GM21737 (cell line): Measurements from ENCODE around the gene TAB2.
"Not testable (repeated sequence)": the region's sequence is repeated elsewhere in the genome, so short reads cannot be mapped to it uniquely, and the experiment has no call there.

Experiments
- ATAC-seq: cut with Tn5 transposase; IDR thresholded peaks from one replicate; pipeline ENCODE4 v1.9.1; 2021; ENCODE audit warnings: mild to moderate bottlenecking, moderate library complexity; ENCODE audit not compliant: unreplicated experiment

TAB2 gene

DNA sequence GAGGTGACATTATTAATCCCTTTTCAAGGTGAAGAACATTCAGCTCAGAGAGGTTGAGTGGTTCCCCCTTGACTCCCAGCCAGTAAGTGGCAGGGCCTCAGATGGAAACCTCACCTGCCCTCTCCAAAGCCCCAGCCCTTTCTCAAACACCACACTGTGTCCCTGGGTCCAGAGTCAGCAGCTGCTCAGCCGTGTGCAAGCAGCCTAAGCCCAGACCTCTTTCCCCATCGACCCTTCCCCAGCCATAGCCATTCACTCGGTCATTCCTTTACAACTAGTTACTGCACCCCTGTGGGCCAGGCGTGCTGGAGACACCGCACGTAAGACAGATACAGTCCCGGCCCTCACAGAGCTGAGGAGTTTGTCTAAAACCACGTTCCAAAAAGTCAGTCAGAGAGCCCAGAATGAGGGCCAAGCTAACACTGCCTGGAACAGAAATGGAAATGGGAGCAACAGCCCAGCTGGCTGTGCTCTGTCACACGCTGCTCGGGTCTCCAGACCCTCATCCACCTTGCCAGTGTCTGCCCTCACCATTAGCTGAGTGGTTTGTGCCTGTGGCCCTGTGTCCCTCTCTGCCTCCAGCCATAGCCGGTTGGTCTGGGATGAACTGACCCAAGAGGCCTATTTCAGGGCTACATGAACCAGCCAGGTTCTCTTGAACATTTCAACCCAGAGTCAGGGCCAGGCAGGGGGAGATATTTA lies 137.7 kb downstream of the TAB2 start:
- ATAC-seq = no peak

DNA sequence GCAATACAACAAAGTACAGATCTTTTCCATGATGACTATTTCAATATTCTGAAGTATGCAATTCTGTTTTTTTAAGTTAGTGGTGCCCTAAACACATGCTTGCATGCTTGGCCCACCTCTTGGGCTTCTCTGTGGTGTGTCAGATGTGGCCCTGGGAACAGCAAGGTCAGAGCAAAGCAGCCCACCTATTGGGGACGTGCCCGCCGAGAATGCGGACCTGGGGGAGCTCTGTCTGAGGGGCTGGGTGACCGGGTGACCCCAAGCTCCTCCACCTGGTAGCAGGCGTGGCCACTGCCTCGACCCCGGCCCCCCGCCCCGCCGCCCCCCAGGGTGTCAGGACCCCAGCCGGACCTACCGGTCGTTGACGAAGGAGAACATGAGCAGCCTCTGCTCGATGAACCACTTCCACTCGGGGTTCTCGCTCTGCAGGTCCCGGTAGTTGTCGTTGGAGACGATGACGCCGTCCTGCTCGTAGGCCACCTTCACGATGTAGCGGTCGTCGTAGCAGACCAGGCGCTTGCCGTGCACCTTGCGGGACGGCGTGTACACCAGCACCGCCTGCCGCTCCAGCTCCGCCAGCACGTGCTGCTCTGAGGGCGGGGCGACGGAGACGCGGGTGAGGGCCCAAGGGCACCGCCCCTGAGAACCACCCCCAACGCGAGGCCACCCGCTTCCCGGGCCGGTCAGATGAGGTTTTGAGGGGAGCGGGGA lies 139.0 kb downstream of the TAB2 start:
- no peak for ATAC-seq

DNA sequence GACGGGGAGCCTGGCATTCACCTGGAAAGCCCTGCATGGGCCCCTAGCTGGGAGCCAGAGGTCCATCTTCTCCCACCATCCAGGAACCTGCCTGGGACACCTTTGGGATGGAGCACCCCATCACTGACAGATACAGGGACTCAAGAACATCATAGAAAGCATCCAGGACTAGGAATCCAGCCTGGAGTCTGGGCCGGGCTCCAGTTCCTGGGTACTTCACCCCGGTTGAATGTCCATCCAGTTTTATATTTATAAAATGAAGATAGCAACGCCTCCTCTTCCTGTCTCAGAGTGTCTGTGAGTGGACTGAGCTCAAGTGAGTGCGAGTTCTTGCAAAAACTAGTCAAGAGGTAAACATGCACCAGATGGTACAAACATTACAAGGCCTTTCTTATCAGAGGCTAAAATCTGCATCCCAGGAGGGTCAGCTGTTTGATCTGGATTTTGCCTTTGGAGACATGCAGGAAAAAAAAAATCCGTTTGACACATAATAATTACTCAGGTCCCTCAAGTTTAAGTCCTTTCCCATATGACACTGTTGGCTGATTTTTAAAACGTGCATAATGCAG lies 139.9 kb downstream of the TAB2 start:
- ATAC-seq = no peak

DNA sequence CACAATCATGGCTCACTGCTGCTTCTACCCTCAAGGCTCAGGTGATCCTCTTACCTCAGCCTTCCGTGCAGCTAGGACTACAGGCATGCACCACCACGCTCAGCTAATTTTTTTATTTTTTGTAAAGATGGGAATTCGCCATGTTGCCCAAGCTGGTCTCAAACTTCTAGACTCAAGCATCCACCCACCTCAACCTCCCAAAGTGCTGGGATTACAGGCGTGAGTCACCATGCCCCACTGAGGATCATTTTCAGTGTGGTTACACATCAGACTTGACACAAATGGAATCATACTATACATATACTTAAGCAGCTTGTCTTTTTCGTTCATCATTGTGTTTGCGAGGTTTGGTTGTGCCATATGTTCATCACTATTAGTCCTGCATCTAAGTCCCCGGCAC lies 140.7 kb downstream of the TAB2 start:
- no peak for ATAC-seq

DNA sequence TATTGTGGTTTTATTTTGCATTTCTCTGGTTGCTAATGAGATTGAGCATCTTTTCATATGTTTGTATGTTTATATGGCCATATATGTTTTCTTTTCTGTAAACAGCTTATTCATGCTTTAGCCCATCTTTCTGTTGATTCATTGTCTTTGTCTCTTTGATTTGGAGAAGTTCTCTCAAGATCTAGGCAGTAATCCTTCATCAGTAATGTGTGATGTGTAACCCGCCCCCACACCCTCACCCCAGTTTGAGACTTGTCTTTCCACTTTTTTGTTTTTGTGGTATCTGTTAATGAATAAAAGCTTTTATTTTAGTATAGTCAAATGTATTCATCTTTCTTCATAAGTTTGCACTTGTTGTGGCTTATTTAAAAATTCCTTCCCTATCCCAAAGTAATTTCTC lies 141.3 kb downstream of the TAB2 start:
- ATAC-seq = no peak

DNA sequence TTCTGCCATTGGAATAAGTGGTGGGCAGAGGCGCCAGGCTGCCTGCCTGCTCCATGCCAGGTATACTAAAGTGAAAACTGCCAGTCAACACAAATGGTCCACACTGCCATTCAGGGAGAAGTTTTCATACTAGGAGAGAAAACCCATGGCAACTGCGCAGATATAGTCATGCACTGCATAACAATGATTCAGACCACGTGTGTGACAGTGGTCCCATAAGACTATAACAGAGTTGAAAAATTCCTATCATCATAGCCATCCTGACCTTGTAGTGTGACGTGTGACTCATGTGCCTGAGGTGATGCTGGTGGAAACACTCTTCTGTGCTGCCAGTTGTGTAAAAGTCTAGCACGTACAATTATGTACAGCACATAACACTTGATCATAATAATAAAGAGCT lies 142.2 kb downstream of the TAB2 start:
- no peak for ATAC-seq

DNA sequence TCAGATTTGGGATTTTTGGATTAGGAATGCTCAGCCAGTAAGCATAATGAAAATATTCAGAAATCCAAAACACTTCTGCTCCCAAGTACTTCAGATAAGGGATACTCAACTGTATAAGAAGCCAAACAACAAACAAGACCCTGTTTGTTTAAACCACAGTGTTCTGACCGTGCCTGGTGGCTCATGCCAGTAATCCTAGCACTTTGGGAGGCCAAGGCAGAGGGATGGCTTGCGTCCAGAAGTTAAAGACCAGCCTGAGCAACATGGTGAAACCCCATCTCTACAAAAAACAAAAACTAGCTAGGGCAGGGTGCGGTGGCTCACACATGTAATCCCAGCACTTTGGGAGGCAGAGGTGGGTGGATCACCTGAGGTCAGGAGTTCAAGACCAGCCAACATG lies 142.7 kb downstream of the TAB2 start:
- not testable (repeated sequence) for ATAC-seq
